ENCODE data around the gene SERPINA6. TPM values are rescaled to one million over a fixed set of nuclear protein-coding genes. Genes with fewer than 3 reads are reported as not detected.

SERPINA6 gene
- total RNA-seq, 1 experiment from 2014 or later = not detected

GRCh38 chr14:94330432-94330831 is 7.3 kb upstream of the SERPINA6 start:
- Histone ChIP-seq H3K36me3 (ENCODE audit: control insufficient read depth in 1 of 2, insufficient read depth in 2 of 2, low read length in 2 of 2) (no peaks in the 10 kb centered on the region), H3K79me2 (ENCODE audit: insufficient read depth, low read length) (no peaks in the 10 kb centered on the region), H3K27ac (ENCODE audit: low read depth, low read length) (no peak overlapping the region), H3K9me2 (ENCODE audit: insufficient read depth) (no peaks in the 10 kb centered on the region), H3K27me3 (ENCODE audit: insufficient read depth, low read length) (no peaks in the 10 kb centered on the region), H4K20me1 (ENCODE audit: insufficient read depth) (no peaks in the 10 kb centered on the region), H3K4me3 (replicated peaks in 1 of 2; ENCODE audit: low read depth in 1 of 2, low read length in 2 of 2) (no peak overlapping the region), H3K4me1 (ENCODE audit: control insufficient read depth in 1 of 2, insufficient read depth in 2 of 2, low read length in 2 of 2) (0 out of 4 replicates have a peak, but pooled peaks cover 0 to 3% of the 10 kb centered on the region in 2 experiments), H3K9ac (ENCODE audit: low read length) (no peak overlapping the region), H2AFZ (ENCODE audit: low read depth, low read length, poor library complexity, severe bottlenecking) (no peak overlapping the region), H3K4me2 (ENCODE audit: low read length) (no peak overlapping the region), H3K9me3 (ENCODE audit: control insufficient read depth in 1 of 2, insufficient read depth in 1 of 2, low read depth in 1 of 2, low read length in 2 of 2) (no peaks in the 10 kb centered on the region)
- TF ChIP-seq EGR1 (IDR thresholded peaks at IDR 0.05; ENCODE audit: low read depth) (no peak), ZNF274 (IDR thresholded peaks at IDR 0.05; ENCODE audit: low read depth, low read length) (no peak), FOSL1 (IDR thresholded peaks at IDR 0.05; ENCODE audit: low read depth) (no peak), ZFX (IDR thresholded peaks at IDR 0.05) (no peak), CBX3 (IDR thresholded peaks at IDR 0.05; ENCODE audit: low read depth) (no peak), CEBPB (IDR thresholded peaks at IDR 0.05; ENCODE audit: low read depth) (no peak), SIN3A (IDR thresholded peaks at IDR 0.05; ENCODE audit: low read depth) (no peak), SP1 (IDR thresholded peaks at IDR 0.05; ENCODE audit: low read depth) (no peak), EZH2 (IDR thresholded peaks at IDR 0.05) (no peak), POLR2AphosphoS5 (IDR thresholded peaks at IDR 0.05; ENCODE audit: low read depth, low read length) (no peak), ATF3 (IDR thresholded peaks at IDR 0.05) (no peak), YY1 (IDR thresholded peaks at IDR 0.05; ENCODE audit: extremely low read depth, insufficient replicate concordance, low read depth, low read length) (no peak), JUND (IDR thresholded peaks at IDR 0.05) (no peak), CTCF (IDR thresholded peaks at IDR 0.05 in 2 of 3, conservative IDR thresholded peaks at IDR 0.05 in 1 of 3; ENCODE audit: borderline replicate concordance in 1 of 3, insufficient read depth in 1 of 3, low read depth in 2 of 3, low read length in 2 of 3) (no peak), REST (IDR thresholded peaks at IDR 0.05; ENCODE audit: low read depth) (no peak), POLR2A (IDR thresholded peaks at IDR 0.05; ENCODE audit: borderline replicate concordance, extremely low read depth, insufficient read depth, insufficient read length) (no peak), ELF1 (IDR thresholded peaks at IDR 0.05; ENCODE audit: borderline replicate concordance, low read depth) (no peak), EZH2phosphoT487 (IDR thresholded peaks at IDR 0.05; ENCODE audit: borderline replicate concordance) (no peak)
- RAD21 ChIA-PET (ENCODE audit: low non-redundant PET in 1 of 2, low total read pairs in 2 of 2, uncharacterized antibody in 2 of 2, unreplicated experiment in 2 of 2) = no interaction called here
- no TSS peak for BruUV-seq (replicated peaks)
- POLR2A ChIA-PET = no interaction called here
- intact Hi-C loops (cut with micrococcal nuclease) = no loop called here
- CTCF ChIA-PET = no interaction called here
- ATAC-seq (no peak), DNase-seq (ENCODE audit: low read depth, low spot score) (no peak)

All from HCT116 (cell line).